ENCODE measurements around the gene SYS1. TPM values are rescaled to one million over a fixed set of nuclear protein-coding genes. Genes with fewer than 3 reads are reported as not detected.

SYS1 gene
- total RNA-seq, 1 experiment from 2014 or later: 45.5 TPM

DNA sequence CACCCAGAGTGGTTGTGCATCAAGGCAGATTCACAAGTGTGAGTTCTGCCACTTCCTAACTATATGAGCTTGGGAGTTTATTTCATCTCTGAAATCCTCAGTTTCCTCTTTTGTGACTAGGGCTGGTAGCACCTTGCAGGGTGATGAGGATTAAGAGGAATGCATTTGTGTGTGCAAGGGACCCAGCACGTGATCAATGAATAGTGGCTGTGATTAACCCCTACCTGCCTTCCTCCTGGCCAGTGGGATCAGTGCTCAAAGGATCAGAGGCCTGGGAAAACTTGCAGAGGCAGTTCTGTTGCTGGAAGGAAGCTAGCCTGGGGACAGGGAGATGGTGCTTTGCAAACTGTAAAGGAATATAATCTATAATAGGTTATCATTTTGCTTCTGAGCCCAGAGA is 22.0 kb upstream of the SYS1 start:
- peak overlapping the region; percentile 99 for H3K27ac Mint-ChIP-seq (ENCODE audit: unreplicated experiment)
- no peaks in the 10 kb centered on the region for H3K27me3 Mint-ChIP-seq (ENCODE audit: unreplicated experiment)
- no peaks in the 10 kb centered on the region for H3K9me3 Mint-ChIP-seq (ENCODE audit: low read depth, unreplicated experiment)
- BruUV-seq (replicated peaks): no TSS peak
- peaks cover 93% of the 10 kb centered on the region for H3K4me1 Mint-ChIP-seq (ENCODE audit: low read depth, unreplicated experiment)
- peak overlapping the region; percentile 95 for H3K4me3 Mint-ChIP-seq (ENCODE audit: low read depth, unreplicated experiment)
- TF ChIP-seq, protein P1, sequence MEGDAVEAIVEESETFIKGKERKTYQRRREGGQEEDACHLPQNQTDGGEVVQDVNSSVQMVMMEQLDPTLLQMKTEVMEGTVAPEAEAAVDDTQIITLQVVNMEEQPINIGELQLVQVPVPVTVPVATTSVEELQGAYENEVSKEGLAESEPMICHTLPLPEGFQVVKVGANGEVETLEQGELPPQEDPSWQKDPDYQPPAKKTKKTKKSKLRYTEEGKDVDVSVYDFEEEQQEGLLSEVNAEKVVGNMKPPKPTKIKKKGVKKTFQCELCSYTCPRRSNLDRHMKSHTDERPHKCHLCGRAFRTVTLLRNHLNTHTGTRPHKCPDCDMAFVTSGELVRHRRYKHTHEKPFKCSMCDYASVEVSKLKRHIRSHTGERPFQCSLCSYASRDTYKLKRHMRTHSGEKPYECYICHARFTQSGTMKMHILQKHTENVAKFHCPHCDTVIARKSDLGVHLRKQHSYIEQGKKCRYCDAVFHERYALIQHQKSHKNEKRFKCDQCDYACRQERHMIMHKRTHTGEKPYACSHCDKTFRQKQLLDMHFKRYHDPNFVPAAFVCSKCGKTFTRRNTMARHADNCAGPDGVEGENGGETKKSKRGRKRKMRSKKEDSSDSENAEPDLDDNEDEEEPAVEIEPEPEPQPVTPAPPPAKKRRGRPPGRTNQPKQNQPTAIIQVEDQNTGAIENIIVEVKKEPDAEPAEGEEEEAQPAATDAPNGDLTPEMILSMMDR (IDR thresholded peaks at IDR 0.05; ENCODE audit: unreplicated experiment): no peak
- DNase-seq: no peak
- peaks cover 96% of the 10 kb centered on the region for H3K36me3 Mint-ChIP-seq (ENCODE audit: insufficient read depth, unreplicated experiment)
- CTCF ChIA-PET: interaction anchor here (2.2 to 6.0 kb wide), 3 partner anchors 15 to 20 kb away, joined by 5 to 57 read pairs (median 19); partner anchors contain the start of gene SYS1
- intact Hi-C loops (cut with micrococcal nuclease; ENCODE audit: unreplicated experiment): no loop called here

DNA sequence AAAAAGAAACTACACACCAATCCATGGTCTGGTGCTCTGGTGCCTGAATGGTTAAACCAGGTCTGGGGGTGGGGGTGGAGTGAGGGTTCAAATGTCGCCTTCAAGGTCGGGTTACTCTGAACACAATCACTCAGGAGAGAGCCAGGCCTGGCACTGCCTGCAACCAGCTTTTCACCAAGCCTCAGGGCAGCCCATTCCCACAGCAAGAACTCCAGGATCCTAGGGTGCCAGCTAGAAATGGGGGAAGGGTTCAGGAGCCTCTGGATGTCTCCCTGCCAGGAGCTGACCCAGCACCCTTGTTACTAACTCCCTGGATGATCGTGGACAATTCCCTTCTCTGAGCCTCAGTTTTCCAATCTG is 21.4 kb upstream of the SYS1 start:
- no peaks in the 10 kb centered on the region for H3K27me3 Mint-ChIP-seq (ENCODE audit: unreplicated experiment)
- H3K4me3 Mint-ChIP-seq (ENCODE audit: low read depth, unreplicated experiment): peak overlapping the region; percentile 95
- peak overlapping the region; percentile 99 for H3K27ac Mint-ChIP-seq (ENCODE audit: unreplicated experiment)
- intact Hi-C loops (cut with micrococcal nuclease; ENCODE audit: unreplicated experiment): no loop called here
- TF ChIP-seq, protein P1 (IDR thresholded peaks at IDR 0.05; ENCODE audit: unreplicated experiment): no peak
- no peak for DNase-seq
- H3K4me1 Mint-ChIP-seq (ENCODE audit: low read depth, unreplicated experiment): peaks cover 93% of the 10 kb centered on the region
- H3K9me3 Mint-ChIP-seq (ENCODE audit: low read depth, unreplicated experiment): no peaks in the 10 kb centered on the region
- CTCF ChIA-PET: interaction anchor here (0.7 to 6.0 kb wide), 5 partner anchors 14 to 95 kb away, joined by 4 to 57 read pairs (median 5); partner anchors contain the start of gene SYS1
- BruUV-seq (replicated peaks): no TSS peak
- H3K36me3 Mint-ChIP-seq (ENCODE audit: insufficient read depth, unreplicated experiment): peaks cover 98% of the 10 kb centered on the region

DNA sequence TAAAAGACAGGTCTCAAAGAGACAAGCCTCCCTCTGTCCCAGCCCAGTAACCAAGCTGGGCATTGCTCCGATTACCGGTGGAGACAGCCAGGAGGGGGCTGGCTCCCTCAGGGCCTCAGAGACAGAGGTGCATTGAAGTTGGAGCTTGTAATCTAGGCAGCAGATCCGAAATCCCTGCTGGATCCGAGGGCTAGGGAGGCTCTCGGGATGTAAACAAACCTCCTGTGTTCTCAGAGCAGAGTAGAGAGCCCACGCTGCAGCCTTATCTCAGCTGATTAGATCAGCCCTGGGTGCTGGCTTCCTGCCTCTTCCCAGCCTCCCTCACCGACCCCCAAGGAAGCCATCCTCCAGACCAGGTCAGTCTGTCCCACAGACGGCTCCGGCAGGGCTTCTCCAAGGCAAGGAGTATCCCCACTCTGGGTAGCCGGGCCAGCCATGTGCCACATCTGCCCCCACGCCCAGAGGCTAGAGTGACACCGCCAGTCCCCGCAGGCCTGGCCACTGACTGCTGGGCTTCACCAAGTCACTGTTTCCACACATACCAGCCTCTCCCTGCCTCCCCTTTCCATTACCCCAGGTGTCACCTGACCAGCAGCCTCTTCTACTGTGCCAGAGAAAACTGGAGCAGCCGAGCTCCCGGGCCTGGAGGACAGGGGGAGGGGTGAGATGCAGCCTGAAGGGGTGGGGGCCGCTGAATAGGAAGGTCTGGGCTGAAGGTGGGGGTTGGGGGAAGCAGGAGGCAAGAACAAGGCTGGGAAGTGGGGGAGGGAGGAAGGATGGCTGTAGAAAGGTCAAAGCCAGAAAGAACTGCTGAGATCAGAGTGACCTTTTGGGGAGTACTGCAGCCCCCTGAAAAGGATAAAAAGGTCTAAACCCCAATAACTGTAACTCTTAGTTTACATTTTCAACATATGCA is 20.8 kb upstream of the SYS1 start:
- CTCF ChIA-PET: interaction anchor here (0.5 to 6.0 kb wide), 10 partner anchors 11 to 988 kb away, joined by 3 to 57 read pairs (median 5); partner anchors contain the start of gene SYS1
- DNase-seq: peak; percentile 80

DNA sequence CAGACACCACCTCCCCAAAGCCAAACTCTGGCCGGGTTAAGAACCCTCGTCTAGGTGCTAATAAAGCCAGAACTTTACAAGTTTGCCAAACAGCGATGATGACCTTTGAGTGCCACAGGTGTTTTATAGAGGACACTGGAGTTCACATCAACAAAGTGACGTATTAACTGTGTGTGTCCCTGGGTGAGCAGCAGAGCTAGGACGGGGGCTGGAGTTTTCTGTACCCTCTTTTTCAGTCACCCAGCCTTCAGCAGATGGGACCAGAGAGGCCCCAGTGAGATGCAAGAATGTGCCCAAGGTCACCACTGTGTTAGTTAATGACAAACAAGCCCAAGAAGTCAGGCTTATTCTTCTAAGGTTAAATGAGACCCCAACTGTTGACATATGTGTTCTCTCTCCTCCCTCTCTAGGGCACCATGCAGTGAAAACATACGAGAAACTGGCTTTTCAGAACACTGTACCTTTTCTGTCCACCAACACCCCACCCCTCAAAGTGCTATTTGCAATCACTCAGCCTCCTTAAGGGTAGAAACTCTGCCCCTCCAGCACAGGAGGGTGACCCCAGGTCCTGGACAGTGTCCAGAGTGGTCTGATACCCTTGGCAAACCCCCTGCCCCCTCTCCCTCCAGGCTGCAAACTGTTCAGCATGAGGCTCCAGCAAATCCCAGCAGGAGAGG is 20.0 kb upstream of the SYS1 start:
- Mint-ChIP-seq H3K36me3 (ENCODE audit: insufficient read depth, unreplicated experiment) (peaks cover 98% of the 10 kb centered on the region), H3K27me3 (ENCODE audit: unreplicated experiment) (no peaks in the 10 kb centered on the region), H3K4me3 (ENCODE audit: low read depth, unreplicated experiment) (peak overlapping the region; percentile 95), H3K9me3 (ENCODE audit: low read depth, unreplicated experiment) (no peaks in the 10 kb centered on the region), H3K27ac (ENCODE audit: unreplicated experiment) (peak overlapping the region; percentile 99), H3K4me1 (ENCODE audit: low read depth, unreplicated experiment) (peaks cover 82% of the 10 kb centered on the region)
- CTCF ChIA-PET: interaction anchor here (0.5 to 6.0 kb wide), 7 partner anchors 13 to 433 kb away, joined by 3 to 57 read pairs (median 5); partner anchors contain the start of gene SYS1
- TF ChIP-seq, protein P1 (IDR thresholded peaks at IDR 0.05; ENCODE audit: unreplicated experiment): no peak
- no TSS peak for BruUV-seq (replicated peaks)
- DNase-seq: peak; percentile 76
- intact Hi-C loops (cut with micrococcal nuclease; ENCODE audit: unreplicated experiment): no loop called here

More for the DNA sequence above, 20.8 kb upstream of the SYS1 start:
- Mint-ChIP-seq H3K36me3 (ENCODE audit: insufficient read depth, unreplicated experiment) (peaks cover 98% of the 10 kb centered on the region), H3K4me3 (ENCODE audit: low read depth, unreplicated experiment) (peak overlapping the region; percentile 95), H3K9me3 (ENCODE audit: low read depth, unreplicated experiment) (no peaks in the 10 kb centered on the region), H3K4me1 (ENCODE audit: low read depth, unreplicated experiment) (peaks cover 90% of the 10 kb centered on the region), H3K27ac (ENCODE audit: unreplicated experiment) (peak overlapping the region; percentile 99), H3K27me3 (ENCODE audit: unreplicated experiment) (no peaks in the 10 kb centered on the region)
- intact Hi-C loops (cut with micrococcal nuclease; ENCODE audit: unreplicated experiment): no loop called here
- TF ChIP-seq, protein P1 (IDR thresholded peaks at IDR 0.05; ENCODE audit: unreplicated experiment): no peak
- no TSS peak for BruUV-seq (replicated peaks)
